GM18907 (cell line): ENCODE results near the gene CHRNE.
A peak's percentile ranks its signal among the peaks of the same experiment; 100 is the strongest.

Experiments
- ATAC-seq: cut with Tn5 transposase; IDR thresholded peaks from one replicate; pipeline ENCODE4 v1.9.1; 2021; ENCODE audit warnings: mild to moderate bottlenecking, moderate library complexity; ENCODE audit not compliant: unreplicated experiment

Gene CHRNE

GRCh38 chr17:4903051-4903818 lies at the start of gene CHRNE:
CHRNE (minus strand) TSS chr17:4903098; CDS start chr17:4903063, 35 bp downstream.
- no peak for ATAC-seq

- no peak for ATAC-seq
These were observed 48.6 kb upstream of the CHRNE start for GRCh38 chr17:4951486-4951885.

GRCh38 chr17:4950746-4951204 lies 47.9 kb upstream of the CHRNE start, which contains the start of gene ENO3:
ENO3 (plus strand) TSS chr17:4951119; CDS start chr17:4951830, 711 bp downstream.
- no peak for ATAC-seq

GRCh38 chr17:4950075-4950745 lies 47.3 kb upstream of the CHRNE start:
- ATAC-seq, result no peak

- ATAC-seq, result peak; percentile 37
These were observed 46.6 kb upstream of the CHRNE start for GRCh38 chr17:4949321-4950074.

GRCh38 chr17:4948931-4949320 lies 46.0 kb upstream of the CHRNE start:
- ATAC-seq, result peak; percentile 39

- peak; percentile 16 for ATAC-seq
These were observed 45.5 kb upstream of the CHRNE start, which contains the start of gene PFN1 for GRCh38 chr17:4948166-4948930. PFN1 (minus strand) TSS chr17:4948530; CDS start chr17:4948394, 136 bp downstream.

- ATAC-seq, result peak; percentile 10
These were observed 44.7 kb upstream of the CHRNE start for GRCh38 chr17:4947411-4948165.

GRCh38 chr17:4947010-4947410 lies 44.1 kb upstream of the CHRNE start:
- ATAC-seq, result no peak

- ATAC-seq, result no peak
These were observed 43.5 kb upstream of the CHRNE start for GRCh38 chr17:4946312-4946976.

- ATAC-seq, result no peak
These were observed 43.0 kb upstream of the CHRNE start for GRCh38 chr17:4945944-4946280.

- ATAC-seq, result no peak
These were observed 42.5 kb upstream of the CHRNE start for GRCh38 chr17:4945176-4945943.

- no peak for ATAC-seq
These were observed 41.8 kb upstream of the CHRNE start for GRCh38 chr17:4944554-4945175.

- ATAC-seq, result no peak
These were observed 41.3 kb upstream of the CHRNE start for GRCh38 chr17:4944163-4944553.

- ATAC-seq, result no peak
These were observed 40.0 kb upstream of the CHRNE start for GRCh38 chr17:4942760-4943508.

GRCh38 chr17:4941319-4941610 lies 38.4 kb upstream of the CHRNE start:
- no peak for ATAC-seq

GRCh38 chr17:4940555-4941318 lies 37.8 kb upstream of the CHRNE start:
- no peak for ATAC-seq
